COLO668 (cell line): ENCODE measurements around the gene FBXL7.
A peak's percentile ranks its signal among the peaks of the same experiment; 100 is the strongest.

ENCODE experiments used
- DNase-seq: peaks from one replicate; lab custom pipeline; 2025; ENCODE audit not compliant: unreplicated experiment; lab: John Stamatoyannopoulos, UW

Gene FBXL7

DNA sequence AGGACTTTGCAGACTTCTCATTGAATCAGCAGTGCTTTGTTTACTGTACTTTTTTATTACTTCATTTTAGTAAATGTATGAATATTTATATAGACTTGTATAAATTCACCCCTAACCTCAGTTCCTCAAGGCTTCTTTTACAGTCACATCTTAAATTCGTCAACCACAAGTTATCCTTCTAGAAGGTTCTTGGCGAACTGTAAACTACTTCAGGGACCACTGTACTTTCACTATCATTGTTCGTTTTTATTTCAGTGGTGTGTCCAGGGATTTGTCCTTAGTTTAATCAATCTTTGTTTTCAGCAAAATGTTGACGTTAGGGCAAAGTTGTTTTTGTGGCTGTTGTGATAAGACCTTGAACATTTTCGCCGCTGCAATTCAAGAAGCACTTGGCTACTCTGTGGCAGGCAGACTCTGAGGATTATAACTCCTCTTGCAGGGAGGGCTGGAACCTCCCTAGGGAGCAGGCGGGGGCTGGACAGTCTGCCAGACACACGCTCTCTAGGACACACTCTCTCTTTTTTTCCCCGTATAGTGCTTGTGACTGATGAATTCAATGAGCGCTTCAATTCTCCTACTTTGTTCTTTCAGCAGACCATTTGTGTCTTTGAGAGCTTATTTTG is 252.8 kb downstream of the FBXL7 start:
- no peak for DNase-seq

DNA sequence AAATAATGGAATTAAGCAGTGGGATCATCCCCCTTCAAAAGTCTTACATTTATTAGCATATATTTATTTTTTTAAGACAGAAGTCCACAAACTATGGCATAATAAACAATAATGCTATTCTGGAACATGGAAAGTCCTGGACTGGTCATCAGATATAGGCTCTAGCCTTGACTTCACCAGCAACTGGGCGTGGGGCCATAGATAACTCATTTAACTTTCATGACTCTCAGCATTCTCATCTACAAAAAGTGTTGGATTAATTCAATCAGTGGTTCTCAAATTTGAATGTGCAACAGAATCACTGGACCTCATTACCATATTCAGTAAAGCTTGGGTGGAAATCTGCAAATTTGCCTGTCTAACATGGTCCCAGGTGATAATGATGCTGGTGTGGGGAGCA is 253.8 kb downstream of the FBXL7 start:
- no peak for DNase-seq

DNA sequence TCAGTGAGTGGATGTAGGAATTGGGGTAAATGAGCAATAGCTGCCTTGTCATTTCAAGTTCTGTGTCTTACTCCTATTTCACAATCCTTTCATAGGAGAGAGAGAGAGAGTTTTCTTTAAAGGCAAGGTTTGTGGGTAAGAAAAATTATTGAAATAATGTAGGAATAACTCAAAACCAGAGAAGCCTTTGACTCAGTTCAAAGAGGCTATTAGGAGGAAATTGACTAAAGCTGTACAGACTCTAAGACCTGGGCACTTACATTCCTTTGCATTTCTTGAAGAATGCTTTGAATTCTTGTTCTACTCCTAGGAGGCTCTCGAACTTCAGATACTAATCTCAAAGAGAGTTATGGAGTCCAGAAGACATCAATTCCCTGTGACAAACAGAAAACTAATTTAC is 257.1 kb downstream of the FBXL7 start:
- DNase-seq = no peak

DNA sequence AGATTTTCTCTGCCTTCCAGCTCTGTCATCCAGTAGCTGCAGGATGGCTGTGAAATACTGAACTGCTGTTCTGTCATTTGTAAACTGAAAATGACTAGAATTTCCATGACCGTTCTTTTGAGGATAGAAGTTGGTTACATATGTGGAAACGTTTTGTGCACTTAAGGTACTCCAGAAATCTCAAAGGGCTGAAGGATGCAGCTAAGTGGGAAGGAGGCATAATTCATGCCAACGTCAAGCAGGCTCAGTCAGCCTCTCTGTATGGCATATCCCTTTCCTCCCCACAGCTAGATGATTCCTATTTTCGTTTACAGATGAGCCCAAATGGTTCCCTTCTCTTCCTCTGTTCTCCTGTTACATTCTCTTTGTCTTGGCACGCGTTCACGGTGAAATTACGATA is 257.6 kb downstream of the FBXL7 start:
- no peak for DNase-seq

DNA sequence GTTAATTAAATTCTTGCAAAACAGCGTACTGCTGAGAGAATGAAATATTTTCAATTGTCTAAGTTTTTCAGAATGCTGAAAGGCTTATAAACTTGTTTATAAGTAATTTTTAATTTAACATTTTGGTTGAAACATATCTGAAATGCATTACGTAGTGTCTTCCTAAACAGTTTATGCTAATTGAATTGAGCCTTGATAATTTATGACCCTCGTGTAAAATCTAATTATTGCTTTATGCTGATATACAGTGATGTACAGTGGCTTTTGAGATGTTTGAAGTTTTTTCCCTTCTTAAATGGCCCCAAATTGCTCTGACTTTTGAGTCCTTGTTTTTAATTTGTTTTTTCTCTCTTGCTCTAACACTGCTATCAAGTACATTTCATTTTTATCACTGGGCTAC is 262.7 kb downstream of the FBXL7 start:
- no peak for DNase-seq

DNA sequence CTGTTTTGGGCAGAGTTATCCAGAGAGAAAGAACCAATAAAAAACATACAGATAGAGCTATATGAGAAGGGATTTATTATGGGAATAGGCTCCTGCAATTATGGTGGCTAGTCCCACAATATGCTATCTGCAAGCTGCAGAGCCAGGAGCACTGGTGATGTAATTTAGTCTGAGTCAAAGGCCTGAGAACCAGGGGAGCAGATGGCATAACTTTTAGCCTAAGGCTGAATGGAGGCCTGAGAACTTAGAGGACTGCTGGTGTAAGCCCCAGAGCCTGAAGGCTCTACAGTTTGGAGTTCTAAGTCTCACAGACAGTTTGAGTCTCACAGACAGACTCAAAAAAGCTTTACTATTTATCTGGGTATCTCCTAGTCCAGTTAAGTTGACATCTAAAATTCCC is 263.8 kb downstream of the FBXL7 start:
- DNase-seq = no peak

DNA sequence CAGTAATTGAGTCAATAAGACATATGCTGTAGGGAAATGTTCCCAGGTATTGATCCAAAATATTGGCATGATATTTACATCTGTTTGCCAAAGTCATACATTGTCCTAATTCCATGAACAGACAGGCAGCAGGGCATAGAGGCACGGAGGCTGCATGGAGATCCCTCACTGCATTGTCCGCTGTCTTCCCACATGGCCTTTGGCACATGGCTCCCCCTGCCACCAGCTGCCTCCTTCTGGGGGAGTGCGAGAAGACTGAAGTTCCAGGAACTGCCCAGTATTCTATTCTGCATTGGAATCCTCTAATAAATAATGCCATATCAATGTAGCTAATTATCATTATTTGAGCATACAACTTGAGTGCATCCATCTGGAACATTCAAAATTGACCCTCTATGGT is 269.0 kb downstream of the FBXL7 start:
- DNase-seq = no peak

DNA sequence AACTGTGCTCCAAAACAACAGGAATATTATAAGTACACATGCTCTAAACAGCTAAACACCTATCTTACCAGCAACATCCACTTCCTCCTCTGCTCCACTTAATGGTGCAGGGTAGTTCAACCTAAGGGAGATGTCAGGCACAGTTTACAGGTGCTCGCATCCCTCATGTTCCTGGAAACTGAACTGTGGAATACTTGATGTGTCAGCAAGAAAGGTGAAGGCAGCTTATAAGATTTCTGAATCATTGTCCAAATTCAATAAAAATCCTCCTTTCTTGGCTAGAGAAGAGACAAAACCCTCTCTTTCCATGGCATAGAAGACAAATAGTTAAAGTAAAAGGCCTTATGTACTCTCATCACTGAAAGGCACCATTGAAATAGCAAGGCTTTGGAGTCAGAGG is 272.2 kb downstream of the FBXL7 start:
- DNase-seq = no peak

DNA sequence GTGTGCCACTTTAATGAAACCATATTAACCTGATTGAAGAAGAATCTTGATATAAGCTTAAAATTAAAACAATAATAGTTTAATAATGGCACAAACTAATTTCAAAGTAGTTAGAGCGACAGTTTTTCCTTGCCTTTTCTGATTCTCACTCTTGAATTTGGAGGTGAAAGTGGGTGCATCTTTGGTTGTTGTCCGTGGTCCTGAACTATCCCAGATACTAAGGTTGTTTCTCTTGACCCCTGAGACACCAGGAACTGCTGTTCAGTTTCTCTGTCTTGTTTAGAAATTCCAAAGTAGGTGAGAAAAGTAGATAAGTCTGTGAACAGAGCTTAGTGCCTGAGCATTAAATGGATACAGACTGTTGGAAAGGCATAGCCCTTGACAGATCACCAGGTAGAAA is 274.7 kb downstream of the FBXL7 start:
- no peak for DNase-seq

DNA sequence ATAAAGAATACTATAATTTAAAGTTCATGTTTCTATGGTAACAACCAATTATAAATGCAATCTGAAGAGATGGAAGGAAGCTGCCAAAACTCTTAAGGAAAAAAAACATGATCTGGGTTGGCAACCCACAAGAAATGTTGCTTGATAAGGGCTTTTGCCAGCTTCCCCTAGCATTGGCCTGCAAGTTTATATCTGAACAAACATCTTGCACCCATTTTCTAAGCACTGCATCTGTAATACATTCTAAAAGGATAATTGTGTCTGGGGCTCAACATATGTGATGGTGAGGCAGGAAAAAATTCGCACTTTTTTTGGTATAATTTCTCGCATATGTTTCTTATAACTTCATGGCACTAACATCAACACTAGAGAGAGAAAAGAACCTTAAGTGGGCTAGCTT is 276.4 kb downstream of the FBXL7 start:
- DNase-seq = no peak

DNA sequence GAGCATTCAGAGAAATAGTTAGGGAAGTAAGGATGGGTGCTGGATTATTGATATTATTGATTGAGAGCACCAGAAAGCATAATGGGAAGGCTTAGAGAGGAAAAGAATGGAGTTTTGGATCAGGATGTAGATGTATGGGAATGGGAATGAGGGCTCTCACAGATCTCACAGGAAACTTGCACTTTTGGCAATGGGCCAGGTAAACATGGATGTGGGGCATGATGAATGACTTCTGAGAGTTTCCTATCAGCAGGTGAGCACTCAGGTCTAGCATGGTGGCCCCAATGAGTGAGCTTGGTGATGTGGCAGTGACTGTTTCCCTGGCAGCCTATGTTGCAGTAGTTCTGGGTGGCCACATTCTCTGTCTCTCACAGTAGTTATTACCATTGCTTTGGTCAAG is 283.8 kb downstream of the FBXL7 start:
- peak; percentile 9 for DNase-seq

DNA sequence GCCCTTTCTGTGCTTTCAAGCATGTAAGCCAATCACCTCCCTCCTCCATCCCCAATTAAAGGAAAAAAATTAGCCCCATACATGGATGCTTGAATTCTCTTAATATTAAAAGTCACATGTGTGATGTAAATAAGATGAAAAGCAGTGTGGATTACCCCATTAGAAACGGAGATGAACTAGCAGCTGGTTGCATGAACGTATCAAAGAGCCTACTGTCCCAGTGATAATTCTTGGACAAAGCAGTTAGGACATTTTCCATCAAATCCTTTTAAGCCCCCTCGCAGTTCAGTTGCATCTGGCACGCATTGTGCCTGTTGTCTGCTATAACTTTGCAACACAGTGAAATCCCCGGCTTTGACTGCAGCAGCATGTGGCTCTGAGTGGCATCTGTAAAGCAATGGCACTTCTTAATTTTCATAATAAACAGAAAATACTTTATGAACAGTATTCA is 285.6 kb downstream of the FBXL7 start:
- DNase-seq = no peak

DNA sequence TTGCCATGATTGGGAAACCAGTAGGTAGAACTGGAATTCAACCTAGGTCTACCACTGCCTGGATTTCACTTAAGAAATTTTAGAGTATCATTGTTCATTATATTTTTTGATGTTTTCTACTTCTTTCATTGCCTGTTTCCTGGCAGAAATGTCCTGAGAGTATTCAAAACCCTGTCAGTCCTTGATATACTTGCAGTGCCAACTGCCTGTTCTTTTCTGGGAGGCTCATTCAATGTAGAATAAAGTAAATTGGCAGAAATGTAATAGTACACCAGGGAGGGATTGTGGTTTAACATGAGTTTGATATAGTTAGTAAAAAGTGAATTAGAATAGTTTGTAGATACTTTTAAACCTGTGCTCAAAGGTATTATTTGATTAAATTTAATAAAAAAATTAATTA is 286.3 kb downstream of the FBXL7 start:
- no peak for DNase-seq

DNA sequence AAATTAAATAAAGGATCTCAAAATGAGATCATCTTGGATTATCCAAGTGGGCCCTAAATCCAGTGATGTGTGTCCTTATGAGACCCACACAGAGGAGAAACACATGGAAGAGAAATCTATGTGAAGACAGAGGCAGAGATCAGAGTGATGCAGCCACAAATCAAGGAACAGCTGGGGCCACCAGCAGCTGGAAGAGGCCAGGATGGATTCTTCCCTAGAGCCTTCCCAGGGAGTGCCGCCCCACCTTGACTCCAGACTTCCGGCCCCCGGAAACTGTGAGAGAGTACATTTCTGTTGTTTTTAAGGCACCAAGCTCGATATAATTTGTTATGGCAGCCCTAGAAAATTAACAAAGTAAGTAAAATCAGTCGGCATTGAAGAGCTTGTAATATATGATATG is 286.9 kb downstream of the FBXL7 start:
- no peak for DNase-seq

DNA sequence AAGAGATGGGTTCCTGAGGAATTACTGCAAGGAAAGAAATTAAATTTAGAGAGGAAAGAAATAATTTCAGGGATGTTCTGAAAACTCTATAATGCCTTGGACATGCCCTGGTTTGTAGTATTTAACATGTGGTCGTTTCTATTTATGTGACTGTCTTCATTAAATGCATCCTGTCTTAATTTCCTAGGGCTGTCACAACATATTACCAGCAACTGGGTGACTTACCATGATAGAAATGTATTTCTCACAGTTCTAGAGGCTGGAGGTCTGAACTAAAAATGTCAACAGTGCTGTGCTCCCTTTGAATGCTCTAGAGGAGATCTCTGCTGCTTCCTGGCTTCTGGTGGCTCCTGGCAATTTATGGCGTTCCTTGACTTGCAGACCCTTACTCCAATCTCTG is 287.7 kb downstream of the FBXL7 start:
- DNase-seq = no peak

DNA sequence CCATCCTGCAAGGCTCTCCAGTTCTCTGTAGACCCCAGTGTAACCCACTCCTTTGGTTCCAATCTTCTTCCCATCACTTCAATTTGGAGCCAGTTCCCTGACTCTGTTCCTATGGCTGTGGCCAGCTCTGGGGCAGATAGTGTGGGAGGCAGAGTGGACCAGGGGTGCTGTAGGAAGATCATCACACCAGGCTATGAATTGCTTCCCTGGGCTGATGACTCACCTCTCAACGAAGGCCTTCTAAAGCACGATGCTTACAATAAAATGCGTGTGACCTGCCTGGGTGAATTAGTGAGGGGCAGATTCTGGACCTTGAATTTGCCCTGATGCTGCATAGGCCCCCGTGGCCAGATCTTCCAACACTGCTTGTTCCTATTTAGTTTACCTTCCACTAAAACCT is 289.7 kb downstream of the FBXL7 start:
- DNase-seq = no peak

DNA sequence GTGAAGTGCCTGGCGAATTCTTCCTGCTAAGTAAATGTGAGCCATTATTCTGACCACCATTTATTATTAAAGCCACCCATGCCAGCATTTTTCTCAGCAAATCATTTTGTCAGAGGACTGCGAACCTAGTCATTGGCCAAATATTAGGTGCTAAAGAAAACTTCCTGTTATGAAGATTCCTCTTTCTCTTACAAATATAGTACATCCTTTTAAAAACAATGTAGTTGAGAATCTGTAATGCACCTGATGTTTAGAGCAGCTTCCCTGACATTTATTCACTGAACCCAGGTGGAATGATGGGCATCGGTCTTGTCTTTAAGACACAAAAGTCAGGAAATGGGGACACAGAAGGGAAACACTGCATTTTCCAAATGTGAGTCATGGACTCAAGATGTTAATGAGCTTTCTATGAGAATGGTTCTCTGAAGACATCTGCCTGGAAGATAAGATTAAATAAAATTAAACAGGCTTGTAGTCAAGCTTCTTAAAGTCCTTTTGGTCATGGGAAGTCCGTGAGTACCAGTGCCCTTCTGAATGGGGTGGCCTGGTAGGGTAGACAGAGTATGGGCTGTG is 290.6 kb downstream of the FBXL7 start:
- no peak for DNase-seq

DNA sequence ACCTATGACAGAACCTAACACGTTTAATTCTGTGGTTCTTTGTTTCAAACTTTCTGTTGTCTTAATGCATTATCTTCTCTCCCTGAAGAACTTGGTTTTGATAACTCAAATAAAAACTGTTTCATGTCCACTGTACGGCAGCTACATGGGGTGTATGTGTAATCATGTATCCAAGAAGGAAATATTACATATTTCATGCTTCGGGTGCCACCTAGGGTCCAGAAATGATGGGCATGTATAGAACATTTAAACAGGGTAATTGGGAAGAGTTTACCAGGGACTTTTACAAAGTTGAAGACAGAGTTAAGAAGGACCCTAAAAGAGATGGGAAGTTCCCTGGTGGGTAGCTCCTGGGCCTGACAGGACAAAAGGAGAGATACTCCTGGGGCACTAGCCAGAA is 291.3 kb downstream of the FBXL7 start:
- no peak for DNase-seq

DNA sequence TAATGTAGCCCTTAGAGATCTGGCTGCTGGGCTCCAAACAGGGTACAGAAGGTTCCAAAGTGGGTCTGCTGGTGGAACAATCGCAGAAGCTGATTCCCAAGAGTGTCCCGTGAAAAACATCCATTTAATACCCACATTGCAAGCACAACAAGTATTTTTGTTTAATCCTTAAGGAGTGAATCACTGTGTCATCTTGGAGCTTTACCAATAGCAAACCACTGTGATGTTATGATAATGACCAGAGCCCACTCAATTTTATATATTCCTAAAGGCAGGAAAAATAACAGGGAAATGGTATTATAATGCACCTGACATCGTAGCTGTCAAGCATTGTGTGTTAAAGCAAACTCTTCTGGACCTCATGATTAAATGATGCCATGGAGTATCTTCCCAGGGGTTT is 291.9 kb downstream of the FBXL7 start:
- no peak for DNase-seq

DNA sequence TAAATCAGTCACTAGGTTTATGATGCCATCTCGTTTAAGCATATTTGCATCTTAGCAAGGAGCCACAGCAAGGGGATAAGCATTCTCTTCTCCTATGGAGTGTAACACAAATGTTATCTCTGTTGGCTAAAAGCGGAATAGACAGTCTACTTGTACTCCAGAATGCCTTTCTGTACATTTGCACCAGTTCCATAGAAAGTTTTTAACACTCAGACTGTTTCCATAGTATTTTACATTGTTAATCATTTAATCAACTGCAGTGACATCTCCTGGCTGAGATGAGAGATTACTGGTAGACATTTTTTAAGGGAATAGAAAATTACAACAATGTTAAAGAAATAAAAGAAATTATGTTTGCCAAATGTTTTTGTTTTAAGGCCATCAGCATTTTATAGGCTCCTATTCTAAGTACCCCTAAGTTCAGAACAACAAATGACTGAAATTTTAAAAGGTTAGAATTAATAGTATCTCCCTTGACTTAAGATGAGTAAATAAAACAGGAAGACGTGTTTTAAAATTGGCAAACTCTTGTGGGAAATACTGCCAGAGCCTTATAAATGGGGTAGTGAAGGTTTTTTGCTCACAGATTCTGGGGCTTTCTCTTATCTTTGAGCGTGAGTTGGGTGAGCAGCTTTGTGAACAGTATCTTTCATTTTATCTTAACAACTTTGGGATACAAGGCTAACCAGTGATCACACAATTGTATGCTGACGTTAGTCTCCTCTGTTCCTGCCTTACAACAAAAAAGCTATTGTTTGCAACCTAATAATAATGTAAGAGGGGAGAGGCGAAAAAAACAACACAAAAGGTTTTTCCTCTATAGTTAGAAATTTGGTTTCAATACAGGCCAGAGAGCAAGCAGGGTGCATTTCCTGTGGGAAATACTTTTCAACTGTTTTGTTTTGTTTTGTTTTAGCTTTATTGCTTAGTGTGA is 294.3 kb downstream of the FBXL7 start:
- DNase-seq = no peak

DNA sequence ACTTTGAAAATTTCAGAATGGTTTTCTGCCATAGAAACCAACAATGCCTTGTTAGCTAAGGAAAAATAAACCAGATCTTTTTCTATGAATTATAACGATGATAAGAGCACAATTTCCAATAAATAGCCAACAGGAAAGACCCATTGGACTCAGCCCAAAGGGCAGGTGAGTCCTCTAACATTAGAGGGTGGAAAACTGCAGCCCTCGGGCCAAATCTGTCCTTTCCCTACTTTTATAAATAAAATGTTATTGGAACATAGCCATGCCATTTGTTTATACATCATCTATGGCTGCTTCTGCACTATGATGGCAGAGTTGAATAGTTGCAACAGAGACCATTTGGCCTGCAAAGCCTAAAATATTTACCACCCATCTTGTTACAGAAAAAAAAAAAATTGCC is 296.1 kb downstream of the FBXL7 start:
- no peak for DNase-seq

DNA sequence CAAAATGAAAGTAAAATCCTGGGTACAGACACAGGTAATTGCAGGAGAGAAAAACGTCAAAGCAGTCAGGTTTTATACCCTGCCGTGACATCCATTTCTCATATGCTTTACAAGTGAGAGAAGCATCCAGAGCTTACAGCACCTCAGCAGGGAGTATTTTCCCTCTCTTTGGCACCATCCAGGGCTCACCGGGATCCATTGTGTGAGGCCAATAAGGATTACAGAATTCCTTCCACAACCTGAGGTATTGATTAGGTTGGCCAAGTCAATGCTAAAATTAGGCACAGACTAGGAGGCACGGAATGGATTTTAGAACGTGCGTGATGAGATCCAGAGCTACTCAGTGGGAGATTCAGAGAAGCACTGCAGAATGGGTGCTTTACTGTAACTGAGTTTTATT is 296.6 kb downstream of the FBXL7 start:
- DNase-seq = no peak
